Activated CD4-positive, alpha-beta memory T cell treated with anti-CD3 and anti-CD28 coated beads, Interleukin-2, amount 10 ng/mL, durations not matched to agents 7 days and 5 days (primary cell): ENCODE data around the gene IVD. TPM values are rescaled to one million over a fixed set of nuclear protein-coding genes. Genes with fewer than 3 reads are reported as not detected.

Experiments used
- CTCF ChIA-PET: fragments of 350-600 bp; sonication (Branson Sonifier 250); formaldehyde crosslinking; loops from one replicate; lab custom pipeline; 2021; ENCODE audit warnings: antibody characterized with exemption, inconsistent platforms; lab: Charles Lee
- POLR2A ChIA-PET: fragments of 350-600 bp; sonication (Branson Sonifier 250); formaldehyde crosslinking; loops from one replicate; lab custom pipeline; 2021; ENCODE audit warnings: antibody characterized with exemption; lab: Charles Lee
- DNase-seq: peaks from one replicate; pipeline ENCODE4 v3.0.0-alpha.2; 2020
- H3K27ac Mint-ChIP-seq: one replicate; pipeline ENCODE4 v1.8.0; 2021; ENCODE audit warnings: mild to moderate bottlenecking, mixed read lengths
- H3K27me3 Mint-ChIP-seq: one replicate; pipeline ENCODE4 v1.8.0; 2021; ENCODE audit warnings: mixed read lengths
- H3K36me3 Mint-ChIP-seq: one replicate; pipeline ENCODE4 v1.8.0; 2021; ENCODE audit warnings: low read depth, mixed read lengths
- H3K4me1 Mint-ChIP-seq: one replicate; pipeline ENCODE4 v1.8.0; 2021; ENCODE audit warnings: mixed read lengths
- H3K4me3 Mint-ChIP-seq: one replicate; pipeline ENCODE4 v1.8.0; 2021; ENCODE audit warnings: mild to moderate bottlenecking, mixed read lengths
- H3K9me3 Mint-ChIP-seq: one replicate; pipeline ENCODE4 v1.8.0; 2021; ENCODE audit warnings: mixed read lengths
- total RNA-seq, 2 experiments: library from RNA; stranded (reverse); gene quantifications; one replicate each; pipeline ENCODE4 v1.2.3, GENCODE V29; 2021

Gene IVD
- total RNA-seq, 2 experiments from 2014 or later = 38.1 to 38.4 TPM

DNA sequence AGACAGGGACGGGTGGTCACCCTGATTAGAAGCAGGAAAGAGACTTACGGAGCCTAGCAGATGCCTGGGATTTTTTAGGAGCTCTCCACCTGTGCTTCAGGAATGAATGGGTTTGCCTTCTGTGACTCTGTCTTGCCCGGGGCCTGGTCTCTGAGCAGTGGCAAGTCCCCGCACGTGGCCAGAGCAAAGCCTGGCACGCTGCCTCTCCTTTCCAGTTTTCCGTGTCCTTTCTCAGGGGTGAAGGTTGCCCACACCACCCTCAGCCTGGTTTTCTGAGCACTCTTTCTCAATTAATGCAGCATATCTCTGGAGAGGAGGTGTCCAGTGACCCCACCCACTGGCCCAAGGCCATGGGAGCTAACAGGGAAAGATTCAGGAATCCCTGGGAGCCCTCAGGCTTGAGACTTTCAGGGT is 50.7 kb downstream of the IVD start:
- H3K4me3 Mint-ChIP-seq = no peak overlapping the region
- H3K36me3 Mint-ChIP-seq = peaks cover 3% of the 10 kb centered on the region
- POLR2A ChIA-PET = interaction anchor here (1.2 to 1.3 kb wide), 2 partner anchors 14 to 17 kb away, joined by 5 read pairs; no protein-coding TSS in a partner anchor
- DNase-seq = no peak
- no peaks in the 10 kb centered on the region for H3K9me3 Mint-ChIP-seq
- peaks cover 50% of the 10 kb centered on the region for H3K4me1 Mint-ChIP-seq
- no peaks in the 10 kb centered on the region for H3K27me3 Mint-ChIP-seq
- H3K27ac Mint-ChIP-seq = no peak overlapping the region
- CTCF ChIA-PET = no interaction called here

DNA sequence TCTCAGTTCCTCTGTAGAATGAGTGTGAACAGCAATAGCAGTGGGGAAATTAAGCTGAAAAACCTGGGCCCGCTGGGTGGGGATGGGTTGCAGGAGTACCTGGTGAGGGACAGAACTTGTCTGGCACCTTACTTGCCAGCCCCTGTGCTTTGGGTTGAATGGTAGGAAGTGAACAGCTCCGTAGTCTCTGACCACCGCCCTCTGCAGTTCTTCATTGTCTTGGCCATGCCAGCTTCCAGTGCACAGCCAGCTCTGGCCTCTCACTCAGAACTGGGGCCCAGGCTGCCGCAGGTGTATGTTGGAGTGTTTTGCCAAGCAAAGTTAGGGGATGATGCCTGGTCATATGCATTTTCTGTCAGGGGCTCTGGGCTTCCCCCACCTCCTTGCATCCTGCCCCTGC is 51.1 kb downstream of the IVD start:
- CTCF ChIA-PET = interaction anchor here (1.0 kb wide), 1 partner anchor 63 kb away, joined by 3 read pairs; no protein-coding TSS in a partner anchor
- DNase-seq = no peak
- no peak overlapping the region for H3K27ac Mint-ChIP-seq
- H3K36me3 Mint-ChIP-seq = peaks cover 3% of the 10 kb centered on the region
- H3K4me3 Mint-ChIP-seq = no peak overlapping the region
- H3K27me3 Mint-ChIP-seq = no peaks in the 10 kb centered on the region
- H3K9me3 Mint-ChIP-seq = no peaks in the 10 kb centered on the region
- H3K4me1 Mint-ChIP-seq = peaks cover 46% of the 10 kb centered on the region
- POLR2A ChIA-PET = interaction anchor here (1.2 to 1.3 kb wide), 3 partner anchors 13 to 17 kb away, joined by 3 to 5 read pairs (median 5); no protein-coding TSS in a partner anchor

DNA sequence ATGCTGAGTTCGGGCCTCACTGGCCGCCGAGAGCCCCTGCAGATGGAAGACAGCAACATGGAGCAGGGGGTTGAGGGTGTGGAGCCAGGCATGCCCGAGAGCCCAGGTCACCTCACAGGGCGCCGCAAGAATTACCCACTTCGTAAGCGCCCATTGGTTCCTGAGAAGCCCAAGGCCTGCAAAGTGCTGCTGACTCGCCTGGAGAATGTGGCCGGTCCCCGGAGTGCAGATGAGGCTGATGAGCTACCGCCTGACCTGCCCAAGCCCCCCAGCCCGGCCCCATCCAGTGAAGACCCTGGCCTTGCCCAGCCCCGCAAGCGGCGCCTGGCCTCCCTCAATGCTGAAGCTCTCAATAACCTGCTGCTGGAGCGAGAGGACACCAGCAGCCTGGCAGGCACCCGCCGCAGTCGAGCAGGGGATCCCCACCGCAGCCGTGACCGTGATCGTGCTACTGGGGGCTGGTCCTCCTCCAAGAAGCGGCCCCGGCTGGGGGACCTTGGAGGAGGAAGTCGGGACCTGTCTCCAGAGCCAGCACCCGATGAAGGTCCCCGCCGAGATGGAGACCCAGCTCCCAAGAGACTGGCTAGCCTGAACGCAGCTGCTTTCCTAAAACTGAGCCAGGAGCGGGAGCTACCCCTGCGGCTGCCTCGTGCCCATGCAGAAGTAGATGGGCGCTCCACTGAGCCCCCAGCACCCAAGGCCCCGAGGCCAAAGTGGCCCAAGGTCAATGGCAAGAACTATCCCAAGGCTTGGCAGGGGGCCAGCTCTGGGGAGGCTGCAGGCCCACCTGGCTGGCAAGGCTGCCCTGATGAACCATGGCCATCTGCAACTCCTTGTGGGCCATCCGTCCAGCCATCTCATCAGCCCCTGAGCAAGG is 53.1 kb downstream of the IVD start:
- H3K9me3 Mint-ChIP-seq = no peaks in the 10 kb centered on the region
- POLR2A ChIA-PET = interaction anchor here (1.0 kb wide), 1 partner anchor 11 kb away, joined by 3 read pairs; no protein-coding TSS in a partner anchor
- no peak overlapping the region for H3K27ac Mint-ChIP-seq
- H3K4me3 Mint-ChIP-seq = no peak overlapping the region
- no peaks in the 10 kb centered on the region for H3K27me3 Mint-ChIP-seq
- no peak for DNase-seq
- H3K36me3 Mint-ChIP-seq = peaks cover 5% of the 10 kb centered on the region
- H3K4me1 Mint-ChIP-seq = peaks cover 26% of the 10 kb centered on the region
- CTCF ChIA-PET = no interaction called here

DNA sequence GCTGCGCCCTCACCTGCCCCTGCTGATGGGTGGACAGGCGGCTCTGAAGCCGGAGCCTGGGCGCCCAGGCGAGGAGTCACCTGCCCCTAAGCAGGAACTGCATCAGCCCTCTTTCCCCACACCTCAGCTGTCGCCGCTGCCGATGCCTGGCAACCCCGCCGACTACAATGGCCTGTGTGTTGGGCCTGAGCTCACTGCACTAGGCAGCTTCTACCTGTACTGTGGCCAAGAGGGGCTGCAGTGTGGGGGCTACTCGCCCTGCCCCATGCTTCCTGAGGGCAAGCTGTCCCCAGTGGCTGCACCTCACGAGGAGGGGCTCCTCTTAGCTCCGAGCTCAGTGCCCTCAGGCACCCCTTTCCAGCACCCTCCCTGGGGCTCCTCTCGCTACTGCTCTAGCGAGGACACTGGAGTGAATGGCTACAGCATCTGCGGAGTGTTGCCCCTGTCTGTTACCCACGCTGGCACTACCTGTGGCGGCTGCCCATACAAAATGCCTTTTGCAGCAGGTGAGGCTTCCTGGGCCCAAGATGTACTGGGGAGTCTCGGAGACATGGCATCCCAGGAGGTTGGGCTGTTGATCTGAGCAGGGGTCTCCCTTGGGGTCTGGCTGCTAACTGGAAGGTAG is 53.9 kb downstream of the IVD start:
- Mint-ChIP-seq H3K27me3 (no peaks in the 10 kb centered on the region), H3K4me1 (peaks cover 18% of the 10 kb centered on the region), H3K9me3 (no peaks in the 10 kb centered on the region), H3K36me3 (peaks cover 6% of the 10 kb centered on the region), H3K4me3 (no peak overlapping the region), H3K27ac (no peak overlapping the region)
- no peak for DNase-seq
- ChIA-PET POLR2A (interaction anchor here (1.0 kb wide), 1 partner anchor 10 kb away, joined by 3 read pairs; no protein-coding TSS in a partner anchor), CTCF (no interaction called here)

DNA sequence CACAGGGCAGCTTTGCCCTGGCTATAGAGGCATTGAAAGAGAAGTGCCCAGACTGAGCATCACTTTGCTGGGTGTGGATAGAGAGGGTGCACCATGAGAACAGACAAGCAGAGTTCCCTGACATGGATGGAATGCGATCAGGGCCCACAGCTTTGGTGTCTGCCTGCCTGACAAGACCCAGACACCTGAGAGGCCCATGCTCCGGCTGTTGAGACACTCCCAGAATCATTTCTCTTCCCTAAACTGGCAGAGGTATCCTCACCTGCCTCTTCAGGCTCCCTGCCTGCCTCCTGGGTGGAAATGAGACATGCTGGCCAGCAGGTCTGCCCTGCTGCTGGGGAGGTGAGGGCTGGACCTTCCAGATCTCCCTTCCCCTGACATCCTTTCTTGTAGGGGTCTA is 54.8 kb downstream of the IVD start:
- no peak overlapping the region for H3K4me3 Mint-ChIP-seq
- no peaks in the 10 kb centered on the region for H3K9me3 Mint-ChIP-seq
- no peaks in the 10 kb centered on the region for H3K27me3 Mint-ChIP-seq
- H3K27ac Mint-ChIP-seq = no peak overlapping the region
- no peak for DNase-seq
- CTCF ChIA-PET = no interaction called here
- peaks cover 10% of the 10 kb centered on the region for H3K4me1 Mint-ChIP-seq
- POLR2A ChIA-PET = no interaction called here
- H3K36me3 Mint-ChIP-seq = peaks cover 8% of the 10 kb centered on the region

DNA sequence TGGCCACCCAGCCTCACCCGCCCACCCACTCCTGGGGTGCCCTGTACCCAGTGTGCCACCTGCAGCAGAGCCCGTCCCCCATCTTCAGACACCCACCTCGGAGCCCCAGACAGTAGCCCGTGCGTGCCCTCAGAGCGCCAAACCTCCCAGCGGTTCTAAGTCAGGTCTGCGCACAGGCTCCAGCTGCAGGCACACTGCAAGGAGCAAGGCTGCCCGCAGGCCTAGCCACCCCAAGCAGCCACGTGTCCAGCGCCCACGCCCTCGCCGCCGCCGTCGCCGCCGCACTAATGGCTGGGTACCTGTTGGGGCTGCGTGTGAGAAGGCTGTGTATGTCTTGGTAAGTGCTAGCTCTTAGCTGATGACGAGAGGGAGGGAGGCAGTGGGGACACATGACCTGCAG is 56.4 kb downstream of the IVD start:
- DNase-seq = no peak
- Mint-ChIP-seq H3K4me1 (peaks cover 13% of the 10 kb centered on the region), H3K27ac (no peak overlapping the region), H3K4me3 (no peak overlapping the region), H3K9me3 (no peaks in the 10 kb centered on the region), H3K36me3 (peaks cover 14% of the 10 kb centered on the region), H3K27me3 (no peaks in the 10 kb centered on the region)
- POLR2A ChIA-PET = no interaction called here
- CTCF ChIA-PET = no interaction called here

DNA sequence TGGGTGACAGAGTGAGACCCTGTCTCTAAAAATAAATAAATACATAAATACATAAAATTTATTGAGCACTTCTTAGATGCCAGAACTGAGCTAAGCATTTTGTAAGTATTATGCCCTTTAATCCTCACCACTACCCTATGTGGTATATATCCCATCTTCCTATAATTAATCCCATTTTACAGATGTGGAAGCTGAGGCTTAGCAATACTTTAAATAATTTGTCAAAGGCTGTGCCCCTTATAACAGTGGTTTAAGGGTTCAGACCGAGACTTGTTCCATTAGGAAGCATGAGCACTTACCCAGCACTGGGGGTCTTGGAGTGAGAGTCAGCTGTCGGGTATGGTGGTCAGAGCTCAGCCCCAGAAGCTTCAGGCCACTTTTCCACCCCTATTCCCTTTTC is 57.7 kb downstream of the IVD start:
- Mint-ChIP-seq H3K27ac (no peak overlapping the region), H3K27me3 (no peaks in the 10 kb centered on the region), H3K4me3 (no peak overlapping the region), H3K36me3 (peaks cover 14% of the 10 kb centered on the region), H3K9me3 (no peaks in the 10 kb centered on the region), H3K4me1 (peaks cover 17% of the 10 kb centered on the region)
- ChIA-PET CTCF (interaction anchor here (0.6 to 1.2 kb wide), 3 partner anchors 10 to 126 kb away, joined by 3 to 6 read pairs (median 6); no protein-coding TSS in a partner anchor), POLR2A (interaction anchor here (1.1 kb wide), 1 partner anchor 9 kb away, joined by 3 read pairs; no protein-coding TSS in a partner anchor)
- DNase-seq = no peak

DNA sequence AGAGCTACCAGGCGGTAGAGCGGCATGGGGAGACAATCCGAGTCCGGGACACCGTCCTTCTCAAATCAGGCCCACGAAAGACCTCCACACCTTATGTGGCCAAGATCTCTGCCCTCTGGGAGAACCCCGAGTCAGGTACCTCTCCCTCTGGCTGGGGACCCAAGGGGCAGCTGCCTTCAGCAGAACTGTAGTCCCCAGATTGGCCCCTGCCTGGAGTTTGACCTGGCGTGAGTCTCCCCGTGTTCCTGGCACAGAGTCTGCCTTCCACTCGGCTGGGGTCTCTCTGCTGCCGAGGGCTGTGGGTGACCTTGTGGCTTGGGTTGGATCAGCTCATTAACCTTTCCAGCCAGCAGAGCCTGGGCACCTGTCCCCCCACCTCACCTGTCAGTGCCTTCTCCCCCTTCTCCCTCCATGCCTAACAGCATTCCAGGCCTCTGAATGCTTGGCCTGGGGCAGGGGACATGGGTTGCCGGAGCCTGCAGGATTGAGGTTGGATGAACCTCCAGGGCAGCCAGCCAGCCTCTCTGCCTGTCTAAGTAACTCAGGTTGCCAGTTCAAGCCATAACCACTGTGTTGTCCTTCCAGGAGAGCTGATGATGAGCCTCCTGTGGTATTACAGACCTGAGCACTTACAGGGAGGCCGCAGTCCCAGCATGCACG is 58.4 kb downstream of the IVD start:
- no peak for DNase-seq
- Mint-ChIP-seq H3K27ac (no peak overlapping the region), H3K4me3 (no peak overlapping the region), H3K27me3 (no peaks in the 10 kb centered on the region), H3K9me3 (no peaks in the 10 kb centered on the region), H3K4me1 (peaks cover 17% of the 10 kb centered on the region), H3K36me3 (peaks cover 14% of the 10 kb centered on the region)
- POLR2A ChIA-PET = interaction anchor here (1.1 to 1.4 kb wide), 2 partner anchors 10 to 16 kb away, joined by 3 read pairs; no protein-coding TSS in a partner anchor
- CTCF ChIA-PET = interaction anchor here (0.5 kb wide), 1 partner anchor 320 kb away, joined by 6 read pairs; no protein-coding TSS in a partner anchor

DNA sequence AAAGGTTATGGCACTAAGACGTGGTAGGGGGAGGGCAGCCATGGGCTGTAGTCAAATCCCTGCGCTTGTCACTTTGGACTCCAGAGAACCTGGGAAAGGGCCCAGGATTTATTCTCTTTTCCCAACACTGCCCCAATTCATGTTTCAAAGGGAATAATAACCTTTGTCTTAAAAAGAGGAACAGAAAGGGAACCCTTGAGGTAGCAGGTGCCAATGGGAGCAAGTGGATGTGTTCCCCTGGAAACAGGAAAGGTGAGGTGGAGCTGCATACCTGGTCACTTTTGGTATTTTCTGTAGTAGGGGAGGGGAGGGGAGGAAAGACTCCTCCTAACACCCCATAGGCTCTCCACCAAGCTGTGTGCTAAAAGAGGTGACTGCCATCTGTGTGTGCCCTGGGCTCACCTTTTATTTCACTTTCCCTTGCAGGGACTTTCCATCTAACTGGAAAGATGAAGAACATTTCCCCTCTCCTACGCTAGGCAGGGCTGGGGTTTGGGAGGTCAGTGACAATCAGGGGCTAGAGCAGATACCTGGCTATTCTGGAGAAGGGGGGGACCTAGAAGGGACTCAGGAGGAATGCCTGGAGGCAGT is 59.1 kb downstream of the IVD start:
- ChIA-PET CTCF (no interaction called here), POLR2A (interaction anchor here (1.4 kb wide), 1 partner anchor 15 kb away, joined by 3 read pairs; no protein-coding TSS in a partner anchor)
- DNase-seq = no peak
- H3K4me1 Mint-ChIP-seq = peaks cover 17% of the 10 kb centered on the region
- H3K27ac Mint-ChIP-seq = no peak overlapping the region
- H3K9me3 Mint-ChIP-seq = no peaks in the 10 kb centered on the region
- H3K36me3 Mint-ChIP-seq = peaks cover 11% of the 10 kb centered on the region
- H3K4me3 Mint-ChIP-seq = no peak overlapping the region
- H3K27me3 Mint-ChIP-seq = no peaks in the 10 kb centered on the region

DNA sequence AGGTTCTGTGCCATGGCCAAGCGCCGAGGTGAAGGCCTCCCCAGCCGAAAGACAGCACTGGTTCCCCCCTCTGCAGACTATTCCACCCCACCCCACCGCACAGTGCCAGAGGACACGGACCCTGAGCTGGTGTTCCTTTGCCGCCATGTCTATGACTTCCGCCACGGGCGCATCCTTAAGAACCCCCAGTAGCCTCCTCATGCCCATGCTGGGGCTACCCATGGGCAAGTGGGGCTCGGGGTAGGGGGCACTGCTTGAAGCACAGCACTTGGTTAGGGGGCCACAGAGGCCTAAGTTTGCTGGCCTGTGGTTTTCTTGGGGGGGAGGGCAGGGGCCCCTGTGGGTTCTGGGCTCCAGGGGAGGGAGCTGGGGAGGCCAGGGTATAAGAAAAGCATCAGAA is 60.3 kb downstream of the IVD start:
- no peak overlapping the region for H3K27ac Mint-ChIP-seq
- H3K27me3 Mint-ChIP-seq = no peaks in the 10 kb centered on the region
- DNase-seq = no peak
- H3K9me3 Mint-ChIP-seq = no peaks in the 10 kb centered on the region
- CTCF ChIA-PET = no interaction called here
- peaks cover 11% of the 10 kb centered on the region for H3K36me3 Mint-ChIP-seq
- POLR2A ChIA-PET = no interaction called here
- H3K4me3 Mint-ChIP-seq = no peak overlapping the region
- peaks cover 17% of the 10 kb centered on the region for H3K4me1 Mint-ChIP-seq

DNA sequence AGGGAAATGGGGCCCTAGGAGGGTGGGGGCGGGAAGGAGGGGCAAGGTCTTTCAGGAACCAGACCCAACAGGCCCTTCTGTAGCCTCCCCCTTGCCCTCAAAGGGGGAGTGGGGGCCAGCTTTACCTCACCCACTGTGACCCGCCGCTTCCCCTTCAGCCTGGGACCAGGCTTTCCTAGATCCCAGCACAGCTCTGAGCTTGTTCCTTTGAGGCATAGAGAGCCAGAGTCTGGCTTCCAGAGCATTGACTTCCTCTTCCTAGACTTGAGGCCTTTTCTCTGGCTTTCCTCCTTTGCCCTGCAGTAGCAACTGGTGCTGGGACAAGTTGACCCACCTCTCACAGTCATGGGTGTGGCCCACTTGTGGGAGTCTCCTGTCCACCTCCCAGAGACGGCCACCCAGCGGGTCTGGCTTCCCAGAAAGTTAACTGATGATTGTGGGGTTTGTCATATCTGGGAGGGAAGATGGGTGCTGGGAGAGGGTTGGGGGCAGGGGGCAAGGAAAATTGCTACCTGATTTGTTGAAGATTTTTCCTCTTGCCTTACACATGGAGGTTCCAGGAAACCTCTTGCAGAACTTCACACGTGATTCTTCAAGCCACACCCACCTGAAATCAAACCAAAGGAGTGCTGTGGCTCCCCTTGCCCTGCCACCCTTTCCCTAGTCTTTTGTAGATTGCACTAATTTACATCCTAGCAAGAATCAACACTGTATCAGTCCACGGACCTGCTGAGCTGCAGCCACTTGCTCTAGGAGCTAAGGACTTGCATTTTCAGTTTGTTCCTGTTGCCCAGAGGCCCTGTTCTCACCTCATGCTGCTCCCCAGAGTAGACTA is 61.0 kb downstream of the IVD start:
- Mint-ChIP-seq H3K27me3 (no peaks in the 10 kb centered on the region), H3K36me3 (peaks cover 11% of the 10 kb centered on the region), H3K27ac (no peak overlapping the region), H3K4me1 (peaks cover 18% of the 10 kb centered on the region), H3K4me3 (no peak overlapping the region), H3K9me3 (no peaks in the 10 kb centered on the region)
- ChIA-PET CTCF (no interaction called here), POLR2A (no interaction called here)
- DNase-seq = no peak

DNA sequence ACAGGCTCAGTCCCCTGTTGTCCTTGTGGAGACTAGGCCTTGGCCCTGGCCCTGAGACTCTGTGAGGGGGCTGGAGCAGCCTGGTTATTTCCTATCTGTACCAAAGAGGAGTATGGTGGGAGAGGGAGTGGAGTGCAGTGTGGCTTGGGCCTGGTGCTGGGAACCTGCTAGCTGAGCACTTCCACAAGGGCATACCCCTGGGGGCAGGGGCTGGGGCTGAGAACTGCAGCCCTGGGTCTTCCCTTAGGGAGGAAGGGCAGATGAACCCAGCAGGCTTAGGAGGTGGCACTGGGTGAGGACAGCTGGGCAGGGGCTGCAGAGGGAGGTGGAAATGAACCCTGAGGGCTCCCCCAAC is 61.6 kb downstream of the IVD start:
- H3K4me3 Mint-ChIP-seq = no peak overlapping the region
- POLR2A ChIA-PET = no interaction called here
- no peak overlapping the region for H3K27ac Mint-ChIP-seq
- H3K4me1 Mint-ChIP-seq = peaks cover 24% of the 10 kb centered on the region
- peaks cover 11% of the 10 kb centered on the region for H3K36me3 Mint-ChIP-seq
- H3K9me3 Mint-ChIP-seq = no peaks in the 10 kb centered on the region
- no peak for DNase-seq
- H3K27me3 Mint-ChIP-seq = no peaks in the 10 kb centered on the region
- CTCF ChIA-PET = no interaction called here
